ENCODE measurements around the gene ACSF2.

DNA sequence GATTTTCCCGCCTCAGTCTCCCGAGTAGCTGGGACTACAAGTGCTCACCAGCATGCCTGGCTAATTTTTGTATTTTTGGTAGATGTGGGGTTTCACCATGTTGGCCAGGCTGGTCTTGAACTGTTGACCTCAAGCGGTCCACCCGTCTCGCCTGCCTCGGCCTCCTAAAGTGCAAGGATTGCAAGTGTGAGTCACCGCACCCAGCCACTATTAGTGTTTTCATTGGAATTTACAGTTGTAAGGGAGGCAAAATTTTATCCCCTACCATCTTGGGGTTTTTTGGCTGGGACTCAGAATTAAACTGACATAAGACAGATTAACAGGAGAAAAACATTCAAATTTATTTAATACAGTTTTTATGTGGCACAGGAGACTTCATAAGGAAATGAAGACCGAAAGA is 69.9 kb downstream of the ACSF2 start:
- TF ChIP-seq, protein P1, sequence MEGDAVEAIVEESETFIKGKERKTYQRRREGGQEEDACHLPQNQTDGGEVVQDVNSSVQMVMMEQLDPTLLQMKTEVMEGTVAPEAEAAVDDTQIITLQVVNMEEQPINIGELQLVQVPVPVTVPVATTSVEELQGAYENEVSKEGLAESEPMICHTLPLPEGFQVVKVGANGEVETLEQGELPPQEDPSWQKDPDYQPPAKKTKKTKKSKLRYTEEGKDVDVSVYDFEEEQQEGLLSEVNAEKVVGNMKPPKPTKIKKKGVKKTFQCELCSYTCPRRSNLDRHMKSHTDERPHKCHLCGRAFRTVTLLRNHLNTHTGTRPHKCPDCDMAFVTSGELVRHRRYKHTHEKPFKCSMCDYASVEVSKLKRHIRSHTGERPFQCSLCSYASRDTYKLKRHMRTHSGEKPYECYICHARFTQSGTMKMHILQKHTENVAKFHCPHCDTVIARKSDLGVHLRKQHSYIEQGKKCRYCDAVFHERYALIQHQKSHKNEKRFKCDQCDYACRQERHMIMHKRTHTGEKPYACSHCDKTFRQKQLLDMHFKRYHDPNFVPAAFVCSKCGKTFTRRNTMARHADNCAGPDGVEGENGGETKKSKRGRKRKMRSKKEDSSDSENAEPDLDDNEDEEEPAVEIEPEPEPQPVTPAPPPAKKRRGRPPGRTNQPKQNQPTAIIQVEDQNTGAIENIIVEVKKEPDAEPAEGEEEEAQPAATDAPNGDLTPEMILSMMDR (conservative IDR thresholded peaks at IDR 0.05) = no peak
- TF ChIP-seq ZFX (IDR thresholded peaks at IDR 0.05) = no peak
